Activated CD8-positive, alpha-beta memory T cell treated with anti-CD3 and anti-CD28 coated beads, Interleukin-2, amount 10 ng/mL, durations not matched to agents 7 days and 5 days (primary cell): ENCODE data around the gene PAEP. TPM values are rescaled to one million over a fixed set of nuclear protein-coding genes. Genes with fewer than 3 reads are reported as not detected.
"Not testable (repeated sequence)": the region's sequence is repeated elsewhere in the genome, so short reads cannot be mapped to it uniquely, and the experiment has no call there.

ENCODE experiments used
- ATAC-seq: fragments of 150-1000 bp; cut with Tn5 transposase; one replicate; pipeline ENCODE4 v1.10.0; 2021; ENCODE audit warnings: moderate library complexity
- CTCF ChIA-PET: fragments of 350-600 bp; sonication (Branson Sonifier 250); formaldehyde crosslinking; loops from one replicate; lab custom pipeline; 2021; ENCODE audit warnings: antibody characterized with exemption; lab: Charles Lee
- DNase-seq: peaks from one replicate; pipeline ENCODE4 v3.0.0-alpha.2; 2020
- H3K27ac Mint-ChIP-seq: one replicate; pipeline ENCODE4 v1.8.0; 2021; ENCODE audit warnings: mild to moderate bottlenecking, mixed read lengths
- H3K27me3 Mint-ChIP-seq: one replicate; pipeline ENCODE4 v1.8.0; 2021; ENCODE audit warnings: mixed read lengths
- H3K36me3 Mint-ChIP-seq: one replicate; pipeline ENCODE4 v1.8.0; 2021; ENCODE audit warnings: mild to moderate bottlenecking, mixed read lengths
- H3K4me1 Mint-ChIP-seq: one replicate; pipeline ENCODE4 v1.8.0; 2021; ENCODE audit warnings: mixed read lengths
- H3K4me3 Mint-ChIP-seq: one replicate; pipeline ENCODE4 v1.8.0; 2021; ENCODE audit warnings: mild to moderate bottlenecking, moderate library complexity, mixed read lengths
- H3K9me3 Mint-ChIP-seq: one replicate; pipeline ENCODE4 v1.8.0; 2022; ENCODE audit warnings: low read depth, mixed read lengths
- total RNA-seq, 2 experiments: library from RNA; stranded (reverse); gene quantifications; one replicate each; pipeline ENCODE4 v1.2.3, GENCODE V29; 2021

Gene PAEP
- total RNA-seq, 2 experiments from 2014 or later = not detected

- Mint-ChIP-seq H3K27ac (no peak overlapping the region), H3K36me3 (peaks cover 4% of the 10 kb centered on the region), H3K4me3 (no peak overlapping the region), H3K9me3 (no peaks in the 10 kb centered on the region), H3K4me1 (peaks cover 44% of the 10 kb centered on the region), H3K27me3 (peaks cover 28% of the 10 kb centered on the region)
- DNase-seq (peak; percentile 18), ATAC-seq (no peak)
- CTCF ChIA-PET = no interaction called here
Observed at GRCh38 chr9:135533113-135533512, 28.4 kb upstream of the PAEP start.

DNA sequence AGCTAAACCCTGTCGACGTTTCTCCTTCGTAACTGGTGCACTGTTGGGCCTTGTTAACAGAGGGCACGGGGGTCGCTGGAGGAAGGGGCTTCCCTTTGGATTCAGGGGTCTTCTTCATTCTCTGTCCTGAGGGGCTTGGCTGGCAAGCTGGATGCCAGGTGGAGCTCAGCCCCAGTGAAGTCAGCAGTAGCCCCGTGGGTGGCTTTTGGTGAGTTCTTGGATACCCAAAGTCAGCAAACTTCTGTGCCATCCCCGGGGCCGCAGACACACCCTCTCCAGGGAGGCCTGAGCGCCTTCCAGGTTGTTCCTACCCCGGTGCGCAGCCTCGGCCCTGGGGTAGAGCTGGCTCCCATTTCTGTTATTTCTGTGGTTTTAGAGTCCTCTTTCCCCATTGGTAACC, 27.9 kb upstream of the PAEP start:
- Mint-ChIP-seq H3K4me3 (no peak overlapping the region), H3K4me1 (peaks cover 39% of the 10 kb centered on the region), H3K27ac (no peak overlapping the region), H3K36me3 (peaks cover 4% of the 10 kb centered on the region), H3K27me3 (peaks cover 34% of the 10 kb centered on the region), H3K9me3 (no peaks in the 10 kb centered on the region)
- CTCF ChIA-PET = no interaction called here
- ATAC-seq (no peak), DNase-seq (peak; percentile 36)

GRCh38 chr9:135534192-135534711, 27.3 kb upstream of the PAEP start:
- ATAC-seq, H3K4me3 Mint-ChIP-seq, H3K27ac Mint-ChIP-seq, H3K36me3 Mint-ChIP-seq, CTCF ChIA-PET, H3K9me3 Mint-ChIP-seq: not testable (repeated sequence)
- peaks cover 36% of the 10 kb centered on the region for H3K4me1 Mint-ChIP-seq
- peaks cover 38% of the 10 kb centered on the region for H3K27me3 Mint-ChIP-seq
- peak; percentile 28 for DNase-seq

GRCh38 chr9:135534826-135535225, 26.7 kb upstream of the PAEP start:
- not testable (repeated sequence) for H3K9me3 Mint-ChIP-seq, DNase-seq, ATAC-seq, H3K4me3 Mint-ChIP-seq, H3K36me3 Mint-ChIP-seq, H3K27ac Mint-ChIP-seq
- peaks cover 30% of the 10 kb centered on the region for H3K4me1 Mint-ChIP-seq
- peaks cover 41% of the 10 kb centered on the region for H3K27me3 Mint-ChIP-seq
- CTCF ChIA-PET = interaction anchor here (0.6 kb wide), 1 partner anchor 692 kb away, joined by 3 read pairs; no protein-coding TSS in a partner anchor

GRCh38 chr9:135535631-135536030, 25.9 kb upstream of the PAEP start:
- H3K27ac Mint-ChIP-seq, H3K36me3 Mint-ChIP-seq, H3K4me3 Mint-ChIP-seq, ATAC-seq, H3K9me3 Mint-ChIP-seq, DNase-seq, CTCF ChIA-PET: not testable (repeated sequence)
- peaks cover 23% of the 10 kb centered on the region for H3K4me1 Mint-ChIP-seq
- H3K27me3 Mint-ChIP-seq = peaks cover 45% of the 10 kb centered on the region

- Mint-ChIP-seq H3K27ac (no peak overlapping the region), H3K4me3 (no peak overlapping the region), H3K4me1 (peaks cover 18% of the 10 kb centered on the region), H3K9me3 (no peaks in the 10 kb centered on the region), H3K36me3 (no peaks in the 10 kb centered on the region), H3K27me3 (peaks cover 47% of the 10 kb centered on the region)
- DNase-seq (peak; percentile 59), ATAC-seq (peak; percentile 30)
- CTCF ChIA-PET = interaction anchor here (1.3 kb wide), 1 partner anchor 32 kb away, joined by 3 read pairs; no protein-coding TSS in a partner anchor
Observed at GRCh38 chr9:135536216-135536615, 25.3 kb upstream of the PAEP start.

- H3K9me3 Mint-ChIP-seq, CTCF ChIA-PET, DNase-seq, H3K4me1 Mint-ChIP-seq, ATAC-seq, H3K36me3 Mint-ChIP-seq, H3K27ac Mint-ChIP-seq, H3K4me3 Mint-ChIP-seq: not testable (repeated sequence)
- peaks cover 33% of the 10 kb centered on the region for H3K27me3 Mint-ChIP-seq
Observed at GRCh38 chr9:135543262-135543894, 18.2 kb upstream of the PAEP start.

- CTCF ChIA-PET = no interaction called here
- H3K27ac Mint-ChIP-seq = no peak overlapping the region
- DNase-seq (no peak), ATAC-seq (no peak)
- no peak overlapping the region for H3K4me3 Mint-ChIP-seq
- H3K4me1 Mint-ChIP-seq = peaks cover 4% of the 10 kb centered on the region
- H3K27me3 Mint-ChIP-seq = peaks cover 18% of the 10 kb centered on the region
- H3K9me3 Mint-ChIP-seq = no peaks in the 10 kb centered on the region
- no peaks in the 10 kb centered on the region for H3K36me3 Mint-ChIP-seq
Observed at GRCh38 chr9:135544981-135545635, 16.4 kb upstream of the PAEP start.

DNA sequence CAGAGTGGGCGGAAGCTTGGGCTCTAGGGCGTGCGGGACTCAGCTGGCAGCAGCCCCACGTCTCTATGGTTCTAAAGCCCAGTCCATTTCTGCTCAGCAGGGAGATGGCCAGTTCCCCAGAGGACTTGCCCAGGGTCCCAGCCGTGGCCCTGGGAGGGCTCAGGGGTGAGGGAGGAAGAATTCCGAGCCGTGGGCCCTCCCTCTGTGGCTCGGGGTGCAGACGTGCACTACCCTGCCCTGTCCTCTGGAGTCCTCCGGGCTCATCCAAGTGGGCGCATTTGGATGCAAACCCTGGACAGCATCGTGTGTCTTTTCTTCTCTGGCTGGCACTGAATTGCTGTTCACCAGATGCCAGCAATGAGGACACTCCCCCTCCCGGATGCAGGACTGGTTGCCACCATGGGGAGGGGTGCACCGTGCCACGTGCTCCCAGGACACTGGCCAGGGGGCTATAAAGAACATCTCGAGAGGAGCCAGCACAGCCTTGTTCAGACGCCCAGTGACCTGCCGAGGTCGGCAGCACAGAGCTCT, 15.8 kb upstream of the PAEP start, which contains the start of gene OBP2A:
TSS of gene OBP2A (plus strand) at position 481 of the 531 bp plus-strand sequence. CDS start 55 bp downstream, outside the sequence.
- DNase-seq, H3K27ac Mint-ChIP-seq, ATAC-seq, CTCF ChIA-PET, H3K4me3 Mint-ChIP-seq, H3K36me3 Mint-ChIP-seq, H3K4me1 Mint-ChIP-seq, H3K9me3 Mint-ChIP-seq: not testable (repeated sequence)
- peaks cover 16% of the 10 kb centered on the region for H3K27me3 Mint-ChIP-seq

GRCh38 chr9:135546792-135547617, 14.6 kb upstream of the PAEP start:
- CTCF ChIA-PET, H3K4me3 Mint-ChIP-seq, H3K27me3 Mint-ChIP-seq, H3K36me3 Mint-ChIP-seq, H3K9me3 Mint-ChIP-seq, H3K4me1 Mint-ChIP-seq, ATAC-seq, H3K27ac Mint-ChIP-seq: not testable (repeated sequence)
- peak; percentile 33 for DNase-seq

GRCh38 chr9:135547756-135548736, 13.5 kb upstream of the PAEP start:
- Mint-ChIP-seq H3K4me3 (no peak overlapping the region), H3K9me3 (no peaks in the 10 kb centered on the region), H3K4me1 (peaks cover 4% of the 10 kb centered on the region), H3K27ac (no peak overlapping the region), H3K36me3 (no peaks in the 10 kb centered on the region), H3K27me3 (peaks cover 9% of the 10 kb centered on the region)
- CTCF ChIA-PET = no interaction called here
- DNase-seq = no peak
- ATAC-seq = no peak
